ENCODE results near the gene IRX6.

The IRX6 gene

DNA sequence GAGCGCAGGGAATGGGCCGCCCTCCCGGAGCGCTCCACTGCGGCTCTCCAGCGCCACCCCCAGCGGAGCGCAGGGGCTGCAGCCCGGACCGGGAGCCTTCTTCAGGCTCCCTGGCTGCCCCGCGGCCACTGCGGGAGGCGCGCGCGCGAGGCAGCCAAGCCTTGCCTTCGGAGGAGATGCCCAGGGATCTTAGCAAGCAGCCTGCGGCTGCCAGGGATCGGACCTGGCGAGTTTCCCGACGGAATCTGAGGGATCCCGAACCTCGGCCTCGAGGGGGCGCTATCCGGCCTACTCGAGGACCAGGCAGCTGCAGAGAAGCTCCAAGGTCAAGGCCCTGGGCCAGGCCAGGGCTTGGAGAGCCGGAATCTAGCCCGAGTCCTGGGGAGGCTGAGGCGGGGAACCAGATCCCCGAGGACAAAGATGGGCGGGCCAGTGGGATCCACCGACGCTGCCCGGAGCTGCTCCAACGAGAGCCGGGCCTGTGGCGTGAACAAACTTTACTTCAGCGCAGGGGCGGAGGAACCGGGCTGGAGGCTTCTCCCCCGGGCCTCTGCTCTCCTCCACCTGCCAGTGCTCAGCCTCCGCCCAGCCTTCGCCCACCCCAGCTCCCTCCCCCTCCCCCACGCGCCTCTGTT is at the start of gene IRX6:
TSS of gene IRX6 (plus strand) at position 567 of the 635 bp plus-strand sequence. CDS start 889 bp downstream, outside the sequence.
- no peak for DNase-seq (ENCODE audit: low read depth, low spot score)

DNA sequence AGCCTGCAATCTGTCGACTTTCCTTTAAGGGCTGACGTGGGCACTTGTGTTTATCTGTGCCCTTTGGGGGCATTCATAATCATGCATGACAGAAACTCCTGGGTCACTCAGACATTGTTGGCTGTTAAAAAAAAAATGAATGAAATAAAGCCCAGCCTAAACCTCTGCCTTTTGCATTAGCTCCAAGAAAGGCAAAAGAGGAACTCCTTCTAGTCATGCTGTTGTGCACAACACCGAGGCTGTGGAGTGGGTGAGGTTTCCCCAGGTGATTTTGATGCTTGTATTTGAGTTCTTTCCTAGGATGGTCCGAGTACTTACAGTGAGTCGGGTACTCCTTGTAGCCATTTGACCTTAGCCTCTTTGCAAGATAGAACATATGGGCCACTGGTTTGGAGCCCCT is 49.6 kb upstream of the IRX6 start:
- DNase-seq (ENCODE audit: low read depth, low spot score) = no peak

DNA sequence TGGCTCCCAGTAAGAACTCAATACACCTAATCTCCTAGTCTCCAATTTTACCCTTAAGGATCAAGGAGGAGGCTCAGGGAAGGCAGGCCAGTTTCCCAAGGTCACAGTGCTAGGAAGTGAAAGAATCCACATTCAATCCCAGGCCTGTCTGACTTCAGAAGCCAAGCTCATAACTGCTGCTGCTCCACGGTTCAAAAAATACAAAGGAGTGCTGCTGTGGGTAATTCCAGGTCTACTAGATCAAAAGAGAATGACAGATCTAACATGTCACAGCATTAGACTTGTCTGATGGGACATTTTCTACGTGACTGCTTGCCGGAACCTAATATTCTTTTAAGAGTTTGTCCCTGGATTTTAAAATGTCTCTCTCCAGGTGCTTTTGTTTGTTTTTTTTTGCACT is 48.8 kb upstream of the IRX6 start:
- DNase-seq (ENCODE audit: low read depth, low spot score) = no peak

- no peak for DNase-seq (ENCODE audit: low read depth, low spot score)
These were observed 48.1 kb upstream of the IRX6 start for GRCh38 chr16:55275869-55276268.

- no peak for DNase-seq (ENCODE audit: low read depth, low spot score)
These were observed 46.5 kb upstream of the IRX6 start for GRCh38 chr16:55277536-55277935.

GRCh38 chr16:55279598-55279997 is 44.4 kb upstream of the IRX6 start:
- DNase-seq (ENCODE audit: low read depth, low spot score) = no peak

DNA sequence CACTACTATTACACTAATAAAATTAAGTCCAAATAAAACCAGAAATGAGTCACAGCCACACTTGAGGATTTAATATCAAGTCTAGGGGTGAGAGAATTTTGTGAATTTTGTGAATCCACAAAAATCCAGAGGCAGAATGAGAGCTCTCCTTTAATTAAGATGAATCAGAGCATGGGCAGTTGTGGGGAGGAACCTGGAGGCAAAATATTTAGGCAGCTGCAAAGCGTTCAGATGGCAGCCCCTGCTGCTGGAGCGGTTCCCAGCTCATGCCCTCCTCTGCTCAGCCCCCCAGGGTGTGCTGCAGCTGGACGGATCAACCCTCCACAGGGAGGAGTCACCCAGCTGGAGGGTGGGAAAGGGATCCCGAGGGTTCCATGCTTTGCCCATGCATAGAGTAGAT is 43.4 kb upstream of the IRX6 start:
- DNase-seq (ENCODE audit: low read depth, low spot score) = no peak

DNA sequence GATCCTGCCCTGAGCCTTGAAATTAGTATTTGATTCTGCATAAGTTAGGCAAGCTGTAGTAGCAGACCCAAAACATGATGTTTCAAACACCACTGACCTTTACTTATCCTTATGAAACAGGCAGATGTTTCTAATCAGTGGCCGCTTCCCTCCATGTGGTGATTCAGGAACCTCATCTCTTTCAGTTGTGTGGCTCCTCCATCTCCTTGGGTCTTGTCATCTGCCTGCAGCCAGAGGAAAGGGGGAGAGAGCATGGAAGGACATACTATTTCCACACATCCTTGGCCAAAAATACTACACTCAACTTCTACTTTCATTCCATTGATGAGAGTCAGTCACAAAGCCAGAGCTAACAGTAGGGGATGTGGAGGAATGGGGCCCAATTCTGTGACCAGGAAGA is 41.6 kb upstream of the IRX6 start:
- no peak for DNase-seq (ENCODE audit: low read depth, low spot score)

DNA sequence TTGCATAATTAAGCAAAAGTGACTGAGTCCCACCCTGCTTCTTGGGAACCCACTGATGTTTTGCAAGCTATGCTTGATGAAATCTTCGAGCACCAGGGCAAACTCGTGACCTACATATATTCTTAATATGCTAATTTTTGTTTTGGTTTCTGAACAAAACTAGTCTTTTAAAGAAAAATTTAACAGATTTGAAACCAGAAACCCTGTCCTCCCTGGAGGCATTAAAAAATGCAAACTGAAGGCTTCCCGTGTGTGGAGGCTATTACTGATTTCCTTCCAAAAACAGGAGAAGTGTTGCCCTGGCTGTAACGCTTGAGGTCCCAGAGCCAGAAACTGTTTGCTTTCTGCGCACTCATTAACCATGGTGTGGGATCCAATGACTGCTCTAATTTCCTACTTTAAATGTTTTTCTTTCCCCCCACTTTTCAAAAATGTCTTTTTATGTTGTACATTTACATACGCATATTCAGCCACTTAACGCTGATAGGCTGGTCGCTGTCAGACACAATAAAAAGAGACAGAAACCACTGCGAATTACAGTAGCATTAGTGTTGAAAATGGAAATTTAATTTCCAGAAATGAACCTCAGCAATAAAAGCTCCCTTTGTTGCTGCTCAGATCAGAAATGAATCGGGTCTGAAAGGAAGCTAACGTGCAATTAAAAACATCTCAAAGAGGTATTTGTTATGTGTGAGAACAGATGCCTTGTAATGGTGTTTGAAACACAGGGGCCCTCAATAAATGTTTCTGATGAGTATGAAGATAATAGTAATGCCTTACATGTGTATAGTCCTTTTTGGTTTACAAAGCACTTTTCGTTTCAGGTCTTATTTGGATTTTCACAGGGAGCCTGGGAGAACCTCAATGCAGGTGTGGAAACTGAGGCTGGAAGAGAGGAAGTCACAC is 39.9 kb upstream of the IRX6 start:
- no peak for DNase-seq (ENCODE audit: low read depth, low spot score)

DNA sequence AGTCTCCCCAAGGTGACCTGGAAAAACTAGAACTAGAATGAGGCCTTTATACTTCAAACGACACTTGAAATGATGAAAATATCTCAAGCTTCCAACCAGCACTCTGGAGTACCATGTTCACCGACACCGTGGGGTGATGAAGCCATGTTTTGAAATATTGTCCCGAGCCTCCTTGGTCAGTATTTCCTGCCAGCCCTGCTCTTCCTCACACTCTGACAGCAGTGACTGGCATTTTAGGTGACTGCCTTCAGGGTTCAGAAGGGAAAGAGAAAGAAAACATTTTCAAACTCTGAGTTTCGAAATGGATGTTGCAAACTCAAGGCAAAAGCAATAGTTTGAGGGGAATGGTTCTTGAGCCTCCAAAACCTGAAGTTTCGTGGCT is 39.3 kb upstream of the IRX6 start:
- no peak for DNase-seq (ENCODE audit: low read depth, low spot score)

GRCh38 chr16:55285586-55285985 is 38.4 kb upstream of the IRX6 start:
- no peak for DNase-seq (ENCODE audit: low read depth, low spot score)

DNA sequence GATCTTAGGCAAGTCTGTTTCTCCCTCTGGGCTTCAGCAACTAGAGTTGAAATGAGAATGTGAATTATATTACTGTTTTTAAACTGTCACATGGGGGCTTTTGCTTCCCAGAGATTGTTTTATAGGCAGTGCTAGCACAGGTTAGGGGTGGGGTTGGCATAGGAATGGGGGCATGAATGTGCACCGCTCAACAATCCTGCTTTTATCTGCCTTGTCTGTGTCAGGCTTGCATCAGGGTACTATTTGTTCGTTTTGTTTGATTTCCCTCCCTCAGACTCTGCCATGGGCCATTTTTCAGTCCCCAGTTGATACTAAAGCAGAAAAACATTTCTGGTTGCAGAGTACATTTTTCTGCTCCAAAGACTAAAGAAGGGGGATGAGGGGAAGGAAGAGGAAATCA is 34.6 kb upstream of the IRX6 start:
- no peak for DNase-seq (ENCODE audit: low read depth, low spot score)

DNA sequence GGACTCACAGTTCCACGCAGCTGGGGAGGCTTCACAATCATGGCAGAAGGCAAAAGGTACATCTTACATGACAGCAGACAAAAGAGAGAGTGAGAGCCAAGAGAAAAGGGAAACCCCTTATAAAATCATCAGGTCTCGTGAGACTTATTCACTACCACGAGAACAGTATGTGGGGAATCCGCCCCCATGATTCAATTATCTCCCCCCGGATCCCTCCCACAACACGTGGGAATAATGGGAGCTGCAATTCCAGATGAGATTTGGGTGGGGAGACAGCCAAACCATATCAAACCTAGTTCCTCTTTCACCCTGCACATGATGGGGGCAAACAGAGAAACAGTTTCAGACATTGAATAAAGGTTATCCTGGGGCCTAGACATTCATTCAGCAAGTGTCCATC is 32.2 kb upstream of the IRX6 start:
- no peak for DNase-seq (ENCODE audit: low read depth, low spot score)

GRCh38 chr16:55292491-55292890 is 31.5 kb upstream of the IRX6 start:
- DNase-seq (ENCODE audit: low read depth, low spot score) = no peak

- no peak for DNase-seq (ENCODE audit: low read depth, low spot score)
These were observed 29.9 kb upstream of the IRX6 start for GRCh38 chr16:55294129-55294528.

- no peak for DNase-seq (ENCODE audit: low read depth, low spot score)
These were observed 29.1 kb upstream of the IRX6 start for GRCh38 chr16:55294931-55295342.

- DNase-seq (ENCODE audit: low read depth, low spot score) = no peak
These were observed 26.7 kb upstream of the IRX6 start for GRCh38 chr16:55297062-55297909.

DNA sequence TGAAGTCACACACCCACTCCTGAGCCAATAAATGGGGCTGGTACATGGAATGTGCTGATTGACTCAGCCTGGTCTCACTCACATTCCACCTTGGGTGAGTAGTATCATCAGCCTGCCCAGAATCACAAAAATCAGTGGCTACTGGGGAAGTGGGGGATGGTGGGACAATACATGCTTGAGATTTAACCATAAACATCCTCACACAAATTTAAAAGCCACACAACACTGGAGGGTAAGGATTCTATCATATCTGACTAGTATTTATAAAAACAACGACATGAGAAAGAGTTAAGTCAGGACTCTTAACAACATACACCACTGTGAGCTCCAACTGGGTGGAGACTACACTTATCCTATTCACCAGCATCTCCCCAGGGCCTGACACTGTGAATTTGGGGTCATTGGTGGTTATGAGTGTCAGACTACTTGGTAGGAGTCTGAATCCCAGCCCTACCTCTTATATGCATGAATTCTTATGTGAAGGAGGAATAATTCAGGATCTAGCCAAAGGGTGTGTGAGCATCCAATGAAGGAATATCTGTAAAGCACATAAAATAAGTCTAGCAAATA is 26.0 kb upstream of the IRX6 start:
- no peak for DNase-seq (ENCODE audit: low read depth, low spot score)

DNA sequence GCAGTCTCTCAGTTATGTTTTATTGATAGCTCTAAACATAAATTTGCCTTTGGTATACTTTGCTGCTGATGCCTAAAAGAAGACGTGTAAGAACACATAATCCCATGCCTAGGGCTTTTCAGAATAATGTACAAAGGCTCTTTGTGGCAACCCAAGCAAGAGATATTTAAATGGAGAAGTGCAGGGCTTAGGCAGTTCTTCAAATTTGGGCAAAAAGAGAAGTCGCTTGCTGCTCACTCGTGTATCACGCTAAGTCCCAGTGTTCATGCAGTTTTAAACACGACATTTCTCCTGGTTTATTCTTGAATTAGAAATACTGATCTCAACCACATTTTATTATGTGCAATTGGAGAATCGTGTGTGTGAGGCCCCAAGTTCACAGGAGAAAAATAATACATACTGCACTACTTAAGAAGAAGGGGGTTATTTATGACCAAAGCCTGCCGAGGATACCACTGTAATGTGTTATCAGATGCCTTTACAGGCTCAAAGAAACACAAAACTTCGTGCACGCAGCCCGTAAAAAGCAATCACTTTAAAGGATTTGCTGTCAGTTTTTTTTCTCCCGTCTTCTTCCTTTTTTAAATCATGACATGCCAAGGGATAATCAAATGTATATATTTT is 22.5 kb upstream of the IRX6 start:
- no peak for DNase-seq (ENCODE audit: low read depth, low spot score)

- no peak for DNase-seq (ENCODE audit: low read depth, low spot score)
These were observed 21.4 kb upstream of the IRX6 start for GRCh38 chr16:55302635-55303034.

DNA sequence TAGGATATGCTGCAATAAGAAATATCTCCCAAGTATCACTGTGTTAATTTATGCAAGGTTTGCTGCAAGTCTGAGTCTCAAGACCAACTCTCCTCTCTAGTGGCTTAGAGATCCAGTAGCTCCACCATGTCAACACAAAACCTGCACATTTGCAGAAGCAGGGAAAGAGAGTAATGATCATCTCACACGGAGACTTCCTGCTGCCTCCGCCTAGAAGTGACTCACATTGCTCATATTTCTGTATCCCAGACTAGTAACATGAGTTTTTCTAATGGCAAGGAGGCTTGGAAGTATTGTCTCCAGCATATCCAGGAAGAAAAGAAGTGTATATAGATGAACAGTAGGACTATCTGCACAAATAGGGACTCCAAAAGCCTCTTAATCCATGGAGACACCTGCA is 15.0 kb upstream of the IRX6 start:
- no peak for DNase-seq (ENCODE audit: low read depth, low spot score)
